HCT116 (cell line): ENCODE data around the gene LYRM7. TPM values are rescaled to one million over a fixed set of nuclear protein-coding genes. Genes with fewer than 3 reads are reported as not detected.

Source experiments
- ATAC-seq: fragments of 200-7000 bp; cut with Tn5 transposase; 2 replicates; pipeline ENCODE4 v1.9.1; 2020; ENCODE audit warnings: mild to moderate bottlenecking, moderate library complexity
- BruUV-seq: library from RNA; stranded (reverse); fragments of 400-500 nt; replicated peaks from 2 replicates; lab custom pipeline; 2021; lab: Mats Ljungman, UMichigan
- CTCF ChIA-PET: fragments of 300-600 bp; sonication (Branson Sonifier 250); formaldehyde crosslinking; loops from one replicate; lab custom pipeline; 2021; ENCODE audit warnings: antibody characterized with exemption; lab: Charles Lee
- POLR2A ChIA-PET: fragments of 300-600, 350-600 bp; sonication (Branson Sonifier 250); formaldehyde crosslinking; loops from one replicate; lab custom pipeline; 2021; ENCODE audit warnings: antibody characterized with exemption; lab: Charles Lee
- RAD21 ChIA-PET, 2 experiments: fragments of 300-600 bp; sonication (Branson Sonifier 250); formaldehyde crosslinking; loops; one replicate each; lab custom pipeline; 2023; ENCODE audit warnings: low total read pairs in 2 of 2; ENCODE audit not compliant: uncharacterized antibody in 2 of 2, unreplicated experiment in 2 of 2, low non-redundant PET in 1 of 2; lab: Charles Lee
- DNase-seq: peaks from one replicate; pipeline ENCODE4 v3.0.0-alpha.2; 2010; ENCODE audit warnings: low read depth, low spot score
- H2AFZ ChIP-seq: fragments of 200-600 bp; shearing (Covaris generic), sonication (generic); 2 replicates; pipeline ENCODE4 v1.6.1; 2017; ENCODE audit warnings: low read depth, mixed run types, mixed read lengths, antibody characterized with exemption, low read length; ENCODE audit not compliant: poor library complexity, severe bottlenecking
- H3K27ac ChIP-seq: 2 replicates; pipeline ENCODE4 v1.5.1; 2012; ENCODE audit warnings: low read depth, low read length
- H3K27me3 ChIP-seq: fragments of 200-600 bp; sonication (generic); 2 replicates; pipeline ENCODE4 v1.6.1; 2016; ENCODE audit warnings: mixed run types, low read length, mixed read lengths; ENCODE audit not compliant: insufficient read depth
- H3K36me3 ChIP-seq, 2 experiments: fragments of 200-500 bp in 1 of 2; fragments of 200-600 bp in 1 of 2; sonication (Bioruptor generic) in 1 of 2; sonication (generic) in 1 of 2; 2 replicates each; pipeline versions ENCODE4 v1.5.1 to v1.6.1; 2014 to 2016; ENCODE audit warnings: low read length in 2 of 2, inconsistent platforms in 1 of 2, mixed read lengths in 1 of 2, mixed run types in 1 of 2; ENCODE audit not compliant: insufficient read depth in 2 of 2, control insufficient read depth in 1 of 2
- H3K4me1 ChIP-seq, 2 experiments: fragments of 200-600 bp in 1 of 2; sonication (generic) in 1 of 2; 2 replicates each; pipeline versions ENCODE4 v1.5.1 to v1.6.1; 2012 to 2017; ENCODE audit warnings: low read length in 2 of 2, inconsistent platforms in 1 of 2, mild to moderate bottlenecking in 1 of 2, mixed read lengths in 1 of 2, mixed run types in 1 of 2, moderate library complexity in 1 of 2; ENCODE audit not compliant: insufficient read depth in 2 of 2, control insufficient read depth in 1 of 2
- H3K4me2 ChIP-seq: fragments of 200-600 bp; sonication (generic); 2 replicates; pipeline ENCODE4 v1.6.1; 2017; ENCODE audit warnings: mixed run types, low read length, mixed read lengths
- H3K4me3 ChIP-seq, 2 experiments: fragments of 200-600 bp in 1 of 2; sonication (generic) in 1 of 2; replicated peaks in 1 of 2; 2 replicates each; pipeline ENCODE4 v1.5.1; 2011 to 2016; ENCODE audit warnings: low read length in 2 of 2, control low read depth in 1 of 2, low read depth in 1 of 2, mild to moderate bottlenecking in 1 of 2, mixed read lengths in 1 of 2, mixed run types in 1 of 2
- H3K79me2 ChIP-seq: fragments of 200-600 bp; sonication (generic); 2 replicates; pipeline ENCODE4 v1.6.1; 2017; ENCODE audit warnings: mild to moderate bottlenecking, mixed run types, low read length, moderate library complexity, mixed read lengths; ENCODE audit not compliant: insufficient read depth
- H3K9ac ChIP-seq: fragments of 200-600 bp; sonication (generic); 2 replicates; pipeline ENCODE4 v1.6.1; 2016; ENCODE audit warnings: low read length, mixed read lengths
- H3K9me2 ChIP-seq: fragments of 200-600 bp; sonication (generic), shearing (Covaris generic); 2 replicates; pipeline ENCODE4 v1.6.1; 2017; ENCODE audit warnings: mixed run types, mild to moderate bottlenecking, moderate library complexity; ENCODE audit not compliant: insufficient read depth
- H3K9me3 ChIP-seq, 2 experiments: fragments of 200-500 bp in 1 of 2; fragments of 200-600 bp in 1 of 2; sonication (Bioruptor generic) in 1 of 2; sonication (generic) in 1 of 2; 2 replicates each; pipeline ENCODE4 v1.6.1; 2014 to 2017; ENCODE audit warnings: low read length in 2 of 2, mixed read lengths in 2 of 2, inconsistent platforms in 1 of 2, low read depth in 1 of 2, mild to moderate bottlenecking in 1 of 2, mixed run types in 1 of 2, moderate library complexity in 1 of 2; ENCODE audit not compliant: control insufficient read depth in 1 of 2, insufficient read depth in 1 of 2
- H4K20me1 ChIP-seq: fragments of 200-600 bp; sonication (generic), shearing (Covaris generic); 2 replicates; pipeline ENCODE4 v1.6.1; 2017; ENCODE audit warnings: mixed run types, mild to moderate bottlenecking, moderate library complexity; ENCODE audit not compliant: insufficient read depth
- CBX3 ChIP-seq: IDR thresholded peaks from 2 replicates; pipeline ENCODE4 v1.6.1; 2012; ENCODE audit warnings: low read depth
- EGR1 ChIP-seq: IDR thresholded peaks from 2 replicates; pipeline ENCODE4 v1.6.1; 2012; ENCODE audit warnings: low read depth
- ELF1 ChIP-seq: IDR thresholded peaks from 2 replicates; pipeline ENCODE4 v1.6.1; 2012; ENCODE audit warnings: low read depth, borderline replicate concordance
- EZH2 ChIP-seq: fragments of 200-600 bp; sonication (generic); IDR thresholded peaks from 2 replicates; pipeline ENCODE4 v1.6.1; 2017; ENCODE audit warnings: antibody characterized with exemption, mixed run types
- EZH2phosphoT487 ChIP-seq: fragments of 200-600 bp; IDR thresholded peaks from 2 replicates; pipeline ENCODE4 v1.6.1; 2018; ENCODE audit warnings: antibody characterized with exemption, borderline replicate concordance
- FOSL1 ChIP-seq: IDR thresholded peaks from 2 replicates; pipeline ENCODE4 v1.6.1; 2012; ENCODE audit warnings: low read depth
- JUND ChIP-seq: IDR thresholded peaks from 2 replicates; pipeline ENCODE4 v1.6.1; 2012
- RAD21 ChIP-seq: IDR thresholded peaks from 2 replicates; pipeline ENCODE4 v1.6.1; 2012; ENCODE audit warnings: low read depth, mild to moderate bottlenecking
- SIN3A ChIP-seq: IDR thresholded peaks from 2 replicates; pipeline ENCODE4 v1.6.1; 2012; ENCODE audit warnings: low read depth
- TCF7L2 ChIP-seq: IDR thresholded peaks from 2 replicates; pipeline ENCODE4 v1.7.0; 2011; ENCODE audit warnings: borderline replicate concordance, inconsistent platforms; ENCODE audit not compliant: insufficient read depth, insufficient read length; ENCODE audit errors: extremely low read depth
- YY1 ChIP-seq: IDR thresholded peaks from 2 replicates; pipeline ENCODE4 v1.6.1; 2011; ENCODE audit warnings: low read length, low read depth, moderate library complexity, mild to moderate bottlenecking; ENCODE audit not compliant: insufficient replicate concordance; ENCODE audit errors: extremely low read depth
- ZFX ChIP-seq: fragments of 450-650 bp; IDR thresholded peaks from 2 replicates; pipeline ENCODE4 v1.6.1; 2017
- ZNF274 ChIP-seq: fragments of 200-500 bp; sonication (Bioruptor generic); IDR thresholded peaks from 2 replicates; pipeline ENCODE4 v1.6.1; 2014; ENCODE audit warnings: mild to moderate bottlenecking, low read depth, low read length, inconsistent platforms
- intact Hi-C: fragments of 100-400 bp; cut with micrococcal nuclease; formaldehyde crosslinking; loops from 2 replicates; pipeline ENCODE4 v1.10.0; 2022
- total RNA-seq: library from RNA; stranded (reverse); gene quantifications from one replicate; pipeline ENCODE4 v1.2.1, GENCODE V29; 2021; ENCODE audit not compliant: unreplicated experiment
- TF ChIP-seq, protein P1 (sequence below): IDR thresholded peaks from 2 replicates; pipeline ENCODE4 v1.6.1; 2012
- TF ChIP-seq, protein P2 (sequence below): IDR thresholded peaks from 2 replicates; pipeline ENCODE4 v1.6.1; 2012
- TF ChIP-seq, protein P3 (sequence below): IDR thresholded peaks from 2 replicates; pipeline ENCODE4 v1.6.1; 2012; ENCODE audit warnings: low read depth
- TF ChIP-seq, protein P4 (sequence below): IDR thresholded peaks from 2 replicates; pipeline ENCODE4 v1.6.1; 2011; ENCODE audit warnings: mild to moderate bottlenecking, low read length, moderate library complexity; ENCODE audit not compliant: insufficient replicate concordance; ENCODE audit errors: extremely low read depth
- TF ChIP-seq, protein P5 (sequence below), 3 experiments: fragments of 200-600 bp in 1 of 3; sonication (generic) in 1 of 3; IDR thresholded peaks in 2 of 3; conservative IDR thresholded peaks in 1 of 3; 2 replicates each; pipeline ENCODE4 v1.5.1; 2012 to 2017; ENCODE audit warnings: low read depth in 2 of 3, low read length in 2 of 3, antibody characterized with exemption in 1 of 3, borderline replicate concordance in 1 of 3, control low read depth in 1 of 3, mild to moderate bottlenecking in 1 of 3, mixed read lengths in 1 of 3, mixed run types in 1 of 3, moderate library complexity in 1 of 3; ENCODE audit not compliant: insufficient read depth in 1 of 3

The LYRM7 gene
- total RNA-seq, 1 experiment from 2014 or later = 14.4 TPM

DNA sequence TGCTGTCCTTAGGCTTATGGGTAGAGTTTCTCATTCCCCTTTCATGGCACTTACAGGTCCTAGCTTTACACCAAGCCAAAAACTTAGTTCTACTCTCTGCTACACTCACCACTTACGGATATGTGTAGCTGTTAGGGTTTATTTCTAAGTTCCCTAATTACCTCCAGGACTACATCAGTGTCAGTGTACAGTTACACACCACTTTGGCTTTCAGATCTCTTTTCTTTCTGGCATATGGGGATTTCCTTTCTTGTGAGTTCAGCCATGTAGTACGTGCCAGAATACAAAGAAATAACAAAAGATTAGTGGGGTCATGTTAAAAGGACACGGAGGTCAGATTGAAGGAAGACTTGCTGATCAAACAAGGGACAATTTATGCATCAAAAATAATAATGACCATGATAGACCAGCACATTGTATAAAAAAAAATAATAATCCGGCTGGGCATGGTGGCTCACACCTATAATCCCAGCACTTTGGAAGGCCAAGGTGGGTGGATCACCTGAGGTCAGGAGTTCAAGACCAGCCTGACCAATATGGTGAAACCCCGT lies 41.8 kb downstream of the LYRM7 start:
- no TSS peak for BruUV-seq
- TF ChIP-seq SIN3A (no peak), TCF7L2 (no peak), FOSL1 (no peak), EZH2phosphoT487 (no peak), ZFX (no peak), JUND (no peak), RAD21 (no peak), YY1 (no peak), EGR1 (no peak), ZNF274 (no peak), EZH2 (no peak), CBX3 (no peak), ELF1 (no peak)
- TF ChIP-seq, protein P1, sequence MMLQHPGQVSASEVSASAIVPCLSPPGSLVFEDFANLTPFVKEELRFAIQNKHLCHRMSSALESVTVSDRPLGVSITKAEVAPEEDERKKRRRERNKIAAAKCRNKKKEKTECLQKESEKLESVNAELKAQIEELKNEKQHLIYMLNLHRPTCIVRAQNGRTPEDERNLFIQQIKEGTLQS = no peak
- TF ChIP-seq, protein P2, sequence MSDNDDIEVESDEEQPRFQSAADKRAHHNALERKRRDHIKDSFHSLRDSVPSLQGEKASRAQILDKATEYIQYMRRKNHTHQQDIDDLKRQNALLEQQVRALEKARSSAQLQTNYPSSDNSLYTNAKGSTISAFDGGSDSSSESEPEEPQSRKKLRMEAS = no peak
- TF ChIP-seq, protein P3, sequence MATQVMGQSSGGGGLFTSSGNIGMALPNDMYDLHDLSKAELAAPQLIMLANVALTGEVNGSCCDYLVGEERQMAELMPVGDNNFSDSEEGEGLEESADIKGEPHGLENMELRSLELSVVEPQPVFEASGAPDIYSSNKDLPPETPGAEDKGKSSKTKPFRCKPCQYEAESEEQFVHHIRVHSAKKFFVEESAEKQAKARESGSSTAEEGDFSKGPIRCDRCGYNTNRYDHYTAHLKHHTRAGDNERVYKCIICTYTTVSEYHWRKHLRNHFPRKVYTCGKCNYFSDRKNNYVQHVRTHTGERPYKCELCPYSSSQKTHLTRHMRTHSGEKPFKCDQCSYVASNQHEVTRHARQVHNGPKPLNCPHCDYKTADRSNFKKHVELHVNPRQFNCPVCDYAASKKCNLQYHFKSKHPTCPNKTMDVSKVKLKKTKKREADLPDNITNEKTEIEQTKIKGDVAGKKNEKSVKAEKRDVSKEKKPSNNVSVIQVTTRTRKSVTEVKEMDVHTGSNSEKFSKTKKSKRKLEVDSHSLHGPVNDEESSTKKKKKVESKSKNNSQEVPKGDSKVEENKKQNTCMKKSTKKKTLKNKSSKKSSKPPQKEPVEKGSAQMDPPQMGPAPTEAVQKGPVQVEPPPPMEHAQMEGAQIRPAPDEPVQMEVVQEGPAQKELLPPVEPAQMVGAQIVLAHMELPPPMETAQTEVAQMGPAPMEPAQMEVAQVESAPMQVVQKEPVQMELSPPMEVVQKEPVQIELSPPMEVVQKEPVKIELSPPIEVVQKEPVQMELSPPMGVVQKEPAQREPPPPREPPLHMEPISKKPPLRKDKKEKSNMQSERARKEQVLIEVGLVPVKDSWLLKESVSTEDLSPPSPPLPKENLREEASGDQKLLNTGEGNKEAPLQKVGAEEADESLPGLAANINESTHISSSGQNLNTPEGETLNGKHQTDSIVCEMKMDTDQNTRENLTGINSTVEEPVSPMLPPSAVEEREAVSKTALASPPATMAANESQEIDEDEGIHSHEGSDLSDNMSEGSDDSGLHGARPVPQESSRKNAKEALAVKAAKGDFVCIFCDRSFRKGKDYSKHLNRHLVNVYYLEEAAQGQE = no peak
- TF ChIP-seq, protein P4, sequence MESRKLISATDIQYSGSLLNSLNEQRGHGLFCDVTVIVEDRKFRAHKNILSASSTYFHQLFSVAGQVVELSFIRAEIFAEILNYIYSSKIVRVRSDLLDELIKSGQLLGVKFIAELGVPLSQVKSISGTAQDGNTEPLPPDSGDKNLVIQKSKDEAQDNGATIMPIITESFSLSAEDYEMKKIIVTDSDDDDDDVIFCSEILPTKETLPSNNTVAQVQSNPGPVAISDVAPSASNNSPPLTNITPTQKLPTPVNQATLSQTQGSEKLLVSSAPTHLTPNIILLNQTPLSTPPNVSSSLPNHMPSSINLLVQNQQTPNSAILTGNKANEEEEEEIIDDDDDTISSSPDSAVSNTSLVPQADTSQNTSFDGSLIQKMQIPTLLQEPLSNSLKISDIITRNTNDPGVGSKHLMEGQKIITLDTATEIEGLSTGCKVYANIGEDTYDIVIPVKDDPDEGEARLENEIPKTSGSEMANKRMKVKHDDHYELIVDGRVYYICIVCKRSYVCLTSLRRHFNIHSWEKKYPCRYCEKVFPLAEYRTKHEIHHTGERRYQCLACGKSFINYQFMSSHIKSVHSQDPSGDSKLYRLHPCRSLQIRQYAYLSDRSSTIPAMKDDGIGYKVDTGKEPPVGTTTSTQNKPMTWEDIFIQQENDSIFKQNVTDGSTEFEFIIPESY = no peak
- TF ChIP-seq, protein P5, sequence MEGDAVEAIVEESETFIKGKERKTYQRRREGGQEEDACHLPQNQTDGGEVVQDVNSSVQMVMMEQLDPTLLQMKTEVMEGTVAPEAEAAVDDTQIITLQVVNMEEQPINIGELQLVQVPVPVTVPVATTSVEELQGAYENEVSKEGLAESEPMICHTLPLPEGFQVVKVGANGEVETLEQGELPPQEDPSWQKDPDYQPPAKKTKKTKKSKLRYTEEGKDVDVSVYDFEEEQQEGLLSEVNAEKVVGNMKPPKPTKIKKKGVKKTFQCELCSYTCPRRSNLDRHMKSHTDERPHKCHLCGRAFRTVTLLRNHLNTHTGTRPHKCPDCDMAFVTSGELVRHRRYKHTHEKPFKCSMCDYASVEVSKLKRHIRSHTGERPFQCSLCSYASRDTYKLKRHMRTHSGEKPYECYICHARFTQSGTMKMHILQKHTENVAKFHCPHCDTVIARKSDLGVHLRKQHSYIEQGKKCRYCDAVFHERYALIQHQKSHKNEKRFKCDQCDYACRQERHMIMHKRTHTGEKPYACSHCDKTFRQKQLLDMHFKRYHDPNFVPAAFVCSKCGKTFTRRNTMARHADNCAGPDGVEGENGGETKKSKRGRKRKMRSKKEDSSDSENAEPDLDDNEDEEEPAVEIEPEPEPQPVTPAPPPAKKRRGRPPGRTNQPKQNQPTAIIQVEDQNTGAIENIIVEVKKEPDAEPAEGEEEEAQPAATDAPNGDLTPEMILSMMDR (IDR thresholded peaks at IDR 0.05 in 2 of 3, conservative IDR thresholded peaks at IDR 0.05 in 1 of 3; ENCODE audit: borderline replicate concordance in 1 of 3, insufficient read depth in 1 of 3, low read depth in 2 of 3, low read length in 2 of 3) = no peak
- TF ChIP-seq, all 23 proteins: peak for 0
- intact Hi-C loops = no loop called here
- ATAC-seq = no peak
- no peak overlapping the region for H3K27ac ChIP-seq
- ChIA-PET RAD21 (no interaction called here), POLR2A (no interaction called here), CTCF (no interaction called here)
- no peaks in the 10 kb centered on the region for H3K79me2 ChIP-seq
- no peak overlapping the region for H3K9ac ChIP-seq
- no peaks in the 10 kb centered on the region for H3K9me2 ChIP-seq
- H3K4me1 ChIP-seq = no peaks in the 10 kb centered on the region
- no peaks in the 10 kb centered on the region for H3K9me3 ChIP-seq
- no peak overlapping the region for H2AFZ ChIP-seq
- H3K27me3 ChIP-seq = no peaks in the 10 kb centered on the region
- H3K4me2 ChIP-seq = no peak overlapping the region
- no peaks in the 10 kb centered on the region for H4K20me1 ChIP-seq
- no peaks in the 10 kb centered on the region for H3K36me3 ChIP-seq
- no peak for DNase-seq
- no peak overlapping the region for H3K4me3 ChIP-seq
